ENCODE measurements around the gene RAX. TPM values are rescaled to one million over a fixed set of nuclear protein-coding genes. Genes with fewer than 3 reads are reported as not detected.

The RAX gene
- total and polyA plus RNA-seq, 7 experiments from 2014 or later = not detected

- Histone ChIP-seq H3K36me3 (ENCODE audit: control insufficient read depth in 2 of 3, insufficient read depth in 3 of 3, low read length in 3 of 3) (no peaks in the 10 kb centered on the region), H3K9me3 (ENCODE audit: control insufficient read depth in 2 of 3, low read length in 3 of 3) (no peaks in the 10 kb centered on the region), H3K4me1 (ENCODE audit: control insufficient read depth in 2 of 2, insufficient read depth in 2 of 2, low read length in 2 of 2) (no peaks in the 10 kb centered on the region), H3K27ac (ENCODE audit: low read depth, low read length) (no peak overlapping the region), H3K27me3 (ENCODE audit: control insufficient read depth in 2 of 2, insufficient read depth in 2 of 2, low read length in 2 of 2) (peaks cover 0 to 10% of the 10 kb centered on the region in 2 donors), H3K4me3 (ENCODE audit: low read length) (no peak overlapping the region)
- Mint-ChIP-seq H3K36me3 (peaks cover 0 to 2% (median 0%) of the 10 kb centered on the region in 5 donors), H3K27ac (no peak overlapping the region), H3K27me3 (peaks cover 60 to 80% (median 72%) of the 10 kb centered on the region in 5 donors), H3K4me3 (no peak overlapping the region), H3K9me3 (peaks cover 0 to 4% (median 0%) of the 10 kb centered on the region in 11 donors), H3K4me1 (peaks cover 0 to 15% (median 11%) of the 10 kb centered on the region in 7 donors)
- ChIA-PET POLR2A (no interaction called here), CTCF (no interaction called here)
- DNase-seq (no peak), ATAC-seq (no peak)
- intact Hi-C loops (cut with micrococcal nuclease) = no loop called here
These were observed 55.2 kb downstream of the RAX start for GRCh38 chr18:59218018-59218417.

Other genes with a start within 250 kb of the RAX start
- 100 to 1,000 TPM in 1 of 5 experiments, 10 to 100 TPM in 4; 41.4 to 111 (median 53.8) TPM for gene SEC11C, start 133.6 kb downstream of the RAX start, total RNA-seq
- gene SEC11C, start 133.6 kb downstream of the RAX start, polyA plus RNA-seq = 100 to 1,000 TPM in 1 of 2 donors, 10 to 100 TPM in 1; 92.4 to 137 TPM
- gene GRP, start 53.3 kb downstream of the RAX start, total RNA-seq = not detected
- not detected for gene GRP, start 53.3 kb downstream of the RAX start, polyA plus RNA-seq
- not detected for gene CPLX4, start 45.2 kb upstream of the RAX start, total RNA-seq
- gene CPLX4, start 45.2 kb upstream of the RAX start, polyA plus RNA-seq = not detected
- gene LMAN1, start 85.8 kb upstream of the RAX start, total RNA-seq = 100 to 1,000 TPM in 1 of 5 experiments, 10 to 100 TPM in 4; 34.6 to 120 (median 46.3) TPM
- 10 to 100 TPM; 21.6 to 26.3 TPM for gene LMAN1, start 85.8 kb upstream of the RAX start, polyA plus RNA-seq